Endothelial cell of hepatic sinusoid (primary cell): ENCODE results near the gene CD33.
"Not testable (repeated sequence)": the region's sequence is repeated elsewhere in the genome, so short reads cannot be mapped to it uniquely, and the experiment has no call there.

Source experiments
- in situ Hi-C: cut with HindIII; loops from 2 replicates; pipeline ENCODE4 v1.10.0; 2017; ENCODE audit warnings: low sequenced_read_pairs

Gene CD33

GRCh38 chr19:51210191-51210784, 14.6 kb upstream of the CD33 start:
- in situ Hi-C loops = no loop called here

- in situ Hi-C loops = not testable (repeated sequence)
Observed at GRCh38 chr19:51210874-51211361, 14.0 kb upstream of the CD33 start.

- in situ Hi-C loops = no loop called here
Observed at GRCh38 chr19:51211833-51212232, 13.0 kb upstream of the CD33 start.

GRCh38 chr19:51219307-51219706, 5.6 kb upstream of the CD33 start:
- in situ Hi-C loops = no loop called here

GRCh38 chr19:51219971-51220370, 4.9 kb upstream of the CD33 start:
- in situ Hi-C loops = no loop called here

GRCh38 chr19:51220996-51221395, 3.9 kb upstream of the CD33 start:
- in situ Hi-C loops = no loop called here

GRCh38 chr19:51224163-51224641, 678 bp upstream of the CD33 start:
- in situ Hi-C loops = no loop called here

- in situ Hi-C loops = no loop called here
Observed at GRCh38 chr19:51226067-51226466, 1.2 kb downstream of the CD33 start.

- in situ Hi-C loops = no loop called here
Observed at GRCh38 chr19:51227326-51227725, 2.4 kb downstream of the CD33 start.

- in situ Hi-C loops = no loop called here
Observed at GRCh38 chr19:51227966-51228365, 3.1 kb downstream of the CD33 start.

GRCh38 chr19:51240866-51241265, 16.0 kb downstream of the CD33 start:
- in situ Hi-C loops = no loop called here

GRCh38 chr19:51242881-51243630, 18.2 kb downstream of the CD33 start:
- in situ Hi-C loops = no loop called here

GRCh38 chr19:51246164-51246552, 21.3 kb downstream of the CD33 start:
- in situ Hi-C loops = no loop called here

GRCh38 chr19:51247972-51248590, 23.2 kb downstream of the CD33 start:
- in situ Hi-C loops = no loop called here

GRCh38 chr19:51250786-51251467, 26.0 kb downstream of the CD33 start, which contains the start of gene SIGLECL1:
TSS of gene SIGLECL1 (plus strand) at chr19:51251080. CDS start at chr19:51264073, 12,993 bp downstream.
- in situ Hi-C loops = no loop called here

GRCh38 chr19:51251468-51251820, 26.6 kb downstream of the CD33 start:
- in situ Hi-C loops = no loop called here

- in situ Hi-C loops = no loop called here
Observed at GRCh38 chr19:51252306-51253079, 27.6 kb downstream of the CD33 start.

GRCh38 chr19:51253088-51253806, 28.4 kb downstream of the CD33 start:
- in situ Hi-C loops = no loop called here

- in situ Hi-C loops = loop anchor here (5.0 kb wide), 1 partner anchor 36 kb away; no protein-coding TSS in a partner anchor
Observed at GRCh38 chr19:51256155-51256625, 31.3 kb downstream of the CD33 start.

GRCh38 chr19:51257471-51257870, 32.6 kb downstream of the CD33 start:
- in situ Hi-C loops = loop anchor here (5.0 kb wide), 1 partner anchor 35 kb away; no protein-coding TSS in a partner anchor
